ENCODE data around the gene SMIM14.
A peak's percentile ranks its signal among the peaks of the same experiment; 100 is the strongest.
"Not testable (repeated sequence)": the region's sequence is repeated elsewhere in the genome, so short reads cannot be mapped to it uniquely, and the experiment has no call there.

The SMIM14 gene

DNA sequence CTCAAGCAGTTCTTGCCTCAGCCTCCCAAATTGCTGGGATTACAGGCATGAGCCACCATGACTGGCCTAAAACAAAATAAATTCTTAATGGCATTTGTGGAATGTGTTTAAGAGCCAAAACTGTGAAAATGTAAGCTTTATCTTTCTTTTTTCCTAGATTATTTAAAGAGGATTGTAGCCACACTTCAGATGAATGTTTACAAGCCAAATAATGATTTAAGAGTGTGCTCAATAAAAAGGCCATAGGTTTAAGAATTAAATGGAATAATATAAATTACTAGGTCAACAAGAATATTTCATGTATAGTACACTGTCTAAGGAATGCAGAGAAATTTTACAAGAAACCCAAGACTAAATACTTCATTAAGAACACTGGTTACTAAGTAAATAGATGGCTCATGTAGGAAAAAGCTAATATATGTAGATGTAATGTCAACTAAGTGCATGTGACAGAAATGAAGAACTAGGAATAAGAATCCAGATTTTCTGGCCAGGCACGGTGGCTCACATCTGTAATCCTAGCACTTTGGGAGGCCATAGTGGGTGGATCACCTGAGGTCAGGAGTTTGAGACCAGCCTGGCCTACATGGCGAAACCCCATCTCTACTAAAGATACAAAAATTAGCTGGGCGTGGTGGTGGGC is 90.1 kb downstream of the SMIM14 start:
- DNase-seq: peak; percentile 29
- WGBS: 95% methylated on average over 3 of the region's 3 CpGs
- H2BK5ac ChIP-seq (ENCODE audit: low read depth, low read length, poor library complexity, severe bottlenecking): no peak overlapping the region

DNA sequence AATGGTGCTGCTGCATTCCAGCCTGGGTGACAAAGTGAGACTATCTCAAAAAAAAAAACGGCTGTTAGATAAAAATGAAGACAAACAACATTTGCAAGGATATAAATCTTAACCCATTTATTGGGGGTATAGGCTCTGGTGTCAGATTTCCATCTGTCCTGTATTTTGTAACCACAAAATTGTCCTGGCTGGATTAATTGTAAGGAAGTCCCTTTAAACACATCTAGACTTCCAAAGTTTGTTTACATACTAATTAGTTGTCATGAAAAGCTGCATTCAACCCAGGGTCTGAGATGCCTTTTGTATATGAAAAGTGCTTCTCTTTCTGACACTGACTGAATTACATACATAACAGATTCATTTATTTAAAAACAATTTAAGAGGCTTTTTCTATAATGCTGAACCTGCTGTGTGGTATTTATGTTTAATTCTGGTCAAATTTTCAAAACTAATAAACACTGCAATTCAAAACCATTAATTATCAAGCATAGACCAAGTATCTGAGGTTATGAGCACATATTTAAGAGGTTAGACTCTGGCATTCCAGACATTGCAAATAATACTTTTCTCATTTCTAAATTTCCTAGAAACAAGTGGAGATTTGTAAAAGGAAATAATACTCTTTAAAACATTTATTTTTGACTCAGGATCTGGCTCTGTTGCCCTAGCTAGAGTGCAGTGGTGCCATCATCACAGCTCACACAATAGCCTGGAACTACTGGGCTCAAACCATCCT is 93.9 kb downstream of the SMIM14 start:
- Histone ChIP-seq H3K4me2 (ENCODE audit: low read length, poor library complexity, severe bottlenecking) (no peak overlapping the region), H3K79me1 (replicated peaks; ENCODE audit: low read length, poor library complexity, severe bottlenecking) (peaks cover 5% of the 10 kb centered on the region), H2BK12ac (ENCODE audit: low read length in 2 of 2) (no peak overlapping the region), H3K23ac (ENCODE audit: low read length in 2 of 2) (no peak overlapping the region), H3K4me3 (ENCODE audit: insufficient read depth in 1 of 2, low read depth in 1 of 2, low read length in 2 of 2) (no peak overlapping the region), H3K9me3 (ENCODE audit: control insufficient read depth, low read length) (no peaks in the 10 kb centered on the region), H4K8ac (ENCODE audit: low read length) (no peak overlapping the region), H2BK120ac (ENCODE audit: low read depth, low read length) (no peak overlapping the region), H3K4ac (ENCODE audit: low read depth in 1 of 2, low read length in 2 of 2) (no peak overlapping the region), H3K14ac (ENCODE audit: low read length in 2 of 2) (no peak overlapping the region), H3K4me1 (ENCODE audit: control insufficient read depth, insufficient read depth, low read depth, low read length) (peaks cover 13% of the 10 kb centered on the region), H2AFZ (ENCODE audit: low read depth, low read length) (no peak overlapping the region), H3K27ac (ENCODE audit: low read length, poor library complexity, severe bottlenecking) (no peak overlapping the region), H4K91ac (ENCODE audit: low read length) (no peak overlapping the region), H3K9ac (ENCODE audit: low read length) (no peak overlapping the region), H3K27me3 (ENCODE audit: control insufficient read depth in 1 of 2, insufficient read depth in 1 of 2, low read length in 2 of 2) (no peaks in the 10 kb centered on the region), H2BK5ac (ENCODE audit: low read depth, low read length, poor library complexity, severe bottlenecking) (no peak overlapping the region), H3K18ac (ENCODE audit: low read depth in 1 of 2, low read length in 2 of 2) (no peak overlapping the region), H2BK15ac (ENCODE audit: low read depth, poor library complexity, severe bottlenecking) (no peak overlapping the region), H2AK5ac (ENCODE audit: low read length, severe bottlenecking) (no peak overlapping the region), H3K36me3 (ENCODE audit: control insufficient read depth in 1 of 2, insufficient read depth in 2 of 2, low read depth in 1 of 2, low read length in 2 of 2) (peaks cover 0 to 27% of the 10 kb centered on the region in 2 experiments)
- DNase-seq: peak; percentile 61
- no CpG with 5 or more reads among the region's 1 CpG for WGBS

More for the DNA sequence above, 90.1 kb downstream of the SMIM14 start:
- Histone ChIP-seq H2BK12ac (ENCODE audit: low read length in 2 of 2) (no peak overlapping the region), H3K9me3 (ENCODE audit: control insufficient read depth, low read length) (no peaks in the 10 kb centered on the region), H2AK5ac (ENCODE audit: low read length, severe bottlenecking) (no peak overlapping the region), H2BK15ac (ENCODE audit: low read depth, poor library complexity, severe bottlenecking) (no peak overlapping the region), H4K8ac (ENCODE audit: low read length) (no peak overlapping the region), H3K4me3 (ENCODE audit: insufficient read depth in 1 of 2, low read depth in 1 of 2, low read length in 2 of 2) (no peak overlapping the region), H3K9ac (ENCODE audit: low read length) (no peak overlapping the region), H3K27ac (ENCODE audit: low read length, poor library complexity, severe bottlenecking) (no peak overlapping the region), H3K4me2 (ENCODE audit: low read length, poor library complexity, severe bottlenecking) (no peak overlapping the region), H4K91ac (ENCODE audit: low read length) (peak overlapping the region; percentile 27), H3K4me1 (ENCODE audit: control insufficient read depth, insufficient read depth, low read depth, low read length) (peaks cover 5% of the 10 kb centered on the region), H3K36me3 (ENCODE audit: control insufficient read depth in 1 of 2, insufficient read depth in 2 of 2, low read depth in 1 of 2, low read length in 2 of 2) (peaks cover 0 to 49% of the 10 kb centered on the region in 2 experiments), H3K27me3 (ENCODE audit: control insufficient read depth in 1 of 2, insufficient read depth in 1 of 2, low read length in 2 of 2) (no peaks in the 10 kb centered on the region), H3K79me1 (replicated peaks; ENCODE audit: low read length, poor library complexity, severe bottlenecking) (no peaks in the 10 kb centered on the region), H2BK120ac (ENCODE audit: low read depth, low read length) (no peak overlapping the region), H3K14ac (ENCODE audit: low read length in 2 of 2) (no peak overlapping the region), H2AFZ (ENCODE audit: low read depth, low read length) (no peak overlapping the region), H3K18ac (ENCODE audit: low read depth in 1 of 2, low read length in 2 of 2) (no peak overlapping the region), H3K4ac (ENCODE audit: low read depth in 1 of 2, low read length in 2 of 2) (no peak overlapping the region), H3K23ac (ENCODE audit: low read length in 2 of 2) (no peak overlapping the region)

DNA sequence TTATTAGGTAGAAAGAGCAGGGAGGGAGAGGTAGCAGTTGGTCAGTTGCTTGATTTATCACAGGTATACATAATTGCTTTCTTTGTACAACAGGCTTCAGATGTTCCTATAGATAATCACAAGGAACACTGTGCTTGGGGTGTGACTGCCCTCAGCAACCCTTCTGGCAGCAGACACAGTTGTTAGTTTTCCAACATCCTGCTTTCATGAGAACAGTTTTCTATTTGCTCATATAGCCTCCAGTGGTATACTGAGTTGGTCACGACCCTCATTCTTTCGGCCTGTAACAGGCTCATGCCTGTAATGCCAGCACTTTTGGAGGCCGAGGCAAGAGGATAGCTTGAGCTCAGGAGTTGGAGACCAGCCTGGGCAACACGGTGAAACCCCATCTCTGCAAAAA is 94.6 kb downstream of the SMIM14 start:
- not testable (repeated sequence) for H2BK5ac ChIP-seq (ENCODE audit: low read depth, low read length, poor library complexity, severe bottlenecking); H2BK120ac ChIP-seq (ENCODE audit: low read depth, low read length); H3K18ac ChIP-seq (ENCODE audit: low read depth in 1 of 2, low read length in 2 of 2); H3K4ac ChIP-seq (ENCODE audit: low read depth in 1 of 2, low read length in 2 of 2); H3K23ac ChIP-seq (ENCODE audit: low read length in 2 of 2); H3K79me1 ChIP-seq (replicated peaks; ENCODE audit: low read length, poor library complexity, severe bottlenecking); H3K14ac ChIP-seq (ENCODE audit: low read length in 2 of 2); H3K4me2 ChIP-seq (ENCODE audit: low read length, poor library complexity, severe bottlenecking); H3K4me3 ChIP-seq (ENCODE audit: insufficient read depth in 1 of 2, low read depth in 1 of 2, low read length in 2 of 2); H4K91ac ChIP-seq (ENCODE audit: low read length); H3K27me3 ChIP-seq (ENCODE audit: control insufficient read depth in 1 of 2, insufficient read depth in 1 of 2, low read length in 2 of 2); H2BK15ac ChIP-seq (ENCODE audit: low read depth, poor library complexity, severe bottlenecking); H3K9me3 ChIP-seq (ENCODE audit: control insufficient read depth, low read length); H2AFZ ChIP-seq (ENCODE audit: low read depth, low read length); H2BK12ac ChIP-seq (ENCODE audit: low read length in 2 of 2); H3K9ac ChIP-seq (ENCODE audit: low read length)
- peak; percentile 16 for DNase-seq
- H3K36me3 ChIP-seq (ENCODE audit: control insufficient read depth in 1 of 2, insufficient read depth in 2 of 2, low read depth in 1 of 2, low read length in 2 of 2): peaks cover 0 to 22% of the 10 kb centered on the region in 2 experiments
- H2AK5ac ChIP-seq (ENCODE audit: low read length, severe bottlenecking): peak overlapping the region; percentile 61
- H3K4me1 ChIP-seq (ENCODE audit: control insufficient read depth, insufficient read depth, low read depth, low read length): peaks cover 16% of the 10 kb centered on the region
- peak overlapping the region; percentile 31 for H4K8ac ChIP-seq (ENCODE audit: low read length)
- H3K27ac ChIP-seq (ENCODE audit: low read length, poor library complexity, severe bottlenecking): peak overlapping the region; percentile 7
- 91% methylated on average over 4 of the region's 4 CpGs for WGBS

- peaks cover 0 to 22% of the 10 kb centered on the region in 2 experiments for H3K36me3 ChIP-seq (ENCODE audit: control insufficient read depth in 1 of 2, insufficient read depth in 2 of 2, low read depth in 1 of 2, low read length in 2 of 2)
- no peaks in the 10 kb centered on the region for H3K9me3 ChIP-seq (ENCODE audit: control insufficient read depth, low read length)
- H2BK15ac ChIP-seq (ENCODE audit: low read depth, poor library complexity, severe bottlenecking): no peak overlapping the region
- peak overlapping the region in 1 of 2 experiments; percentile 72 for H2BK12ac ChIP-seq (ENCODE audit: low read length in 2 of 2)
- H3K79me1 ChIP-seq (replicated peaks; ENCODE audit: low read length, poor library complexity, severe bottlenecking): peaks cover 5% of the 10 kb centered on the region
- H3K4me1 ChIP-seq (ENCODE audit: control insufficient read depth, insufficient read depth, low read depth, low read length): peaks cover 16% of the 10 kb centered on the region
- DNase-seq: no peak
- no peak overlapping the region for H3K4ac ChIP-seq (ENCODE audit: low read depth in 1 of 2, low read length in 2 of 2)
- 97% methylated on average over 5 of the region's 5 CpGs for WGBS
- no peak overlapping the region for H4K8ac ChIP-seq (ENCODE audit: low read length)
- H2AFZ ChIP-seq (ENCODE audit: low read depth, low read length): no peak overlapping the region
- no peak overlapping the region for H3K14ac ChIP-seq (ENCODE audit: low read length in 2 of 2)
- H4K91ac ChIP-seq (ENCODE audit: low read length): no peak overlapping the region
- no peak overlapping the region for H3K23ac ChIP-seq (ENCODE audit: low read length in 2 of 2)
- no peak overlapping the region for H3K4me3 ChIP-seq (ENCODE audit: insufficient read depth in 1 of 2, low read depth in 1 of 2, low read length in 2 of 2)
- H2BK5ac ChIP-seq (ENCODE audit: low read depth, low read length, poor library complexity, severe bottlenecking): no peak overlapping the region
- no peak overlapping the region for H3K9ac ChIP-seq (ENCODE audit: low read length)
- H2BK120ac ChIP-seq (ENCODE audit: low read depth, low read length): no peak overlapping the region
- H2AK5ac ChIP-seq (ENCODE audit: low read length, severe bottlenecking): peak overlapping the region; percentile 36
- H3K18ac ChIP-seq (ENCODE audit: low read depth in 1 of 2, low read length in 2 of 2): no peak overlapping the region
- no peak overlapping the region for H3K4me2 ChIP-seq (ENCODE audit: low read length, poor library complexity, severe bottlenecking)
- peak overlapping the region; percentile 65 for H3K27ac ChIP-seq (ENCODE audit: low read length, poor library complexity, severe bottlenecking)
- H3K27me3 ChIP-seq (ENCODE audit: control insufficient read depth in 1 of 2, insufficient read depth in 1 of 2, low read length in 2 of 2): no peaks in the 10 kb centered on the region
These were observed 95.6 kb downstream of the SMIM14 start for GRCh38 chr4:39543034-39543433.

All from mesenchymal stem cell (in vitro differentiated cells and primary cell).